ENCODE data around the gene JAKMIP3.

DNA sequence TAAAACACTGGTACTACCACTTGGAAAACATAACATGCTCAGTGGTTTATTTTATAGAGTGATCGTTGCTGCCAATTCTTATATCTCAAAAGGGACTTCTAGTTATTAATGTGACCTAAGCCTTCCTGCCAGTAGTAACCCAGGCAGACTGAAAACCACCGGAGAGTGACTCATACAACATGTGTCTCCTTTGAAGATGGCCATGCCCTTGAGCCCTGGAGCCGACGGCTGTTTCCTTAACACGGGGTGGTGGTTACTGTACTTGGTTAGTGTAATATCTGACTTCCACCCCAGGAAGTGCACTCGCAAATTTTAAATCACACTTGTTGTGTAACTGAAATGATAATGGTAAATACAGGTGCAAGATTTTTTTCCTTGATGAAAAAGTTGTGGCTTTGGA, 30.5 kb downstream of the JAKMIP3 start:
- TF ChIP-seq POLR2A (IDR thresholded peaks at IDR 0.05) (no peak), CTCF (IDR thresholded peaks at IDR 0.05) (no peak)
